ENCODE data around the gene C19orf12. TPM values are rescaled to one million over a fixed set of nuclear protein-coding genes. Genes with fewer than 3 reads are reported as not detected.

C19orf12 gene
- total and polyA plus RNA-seq, 2 donors (not counting 1 experiment from before 2014, with no cell fraction given): 25.4 to 26.8 TPM

DNA sequence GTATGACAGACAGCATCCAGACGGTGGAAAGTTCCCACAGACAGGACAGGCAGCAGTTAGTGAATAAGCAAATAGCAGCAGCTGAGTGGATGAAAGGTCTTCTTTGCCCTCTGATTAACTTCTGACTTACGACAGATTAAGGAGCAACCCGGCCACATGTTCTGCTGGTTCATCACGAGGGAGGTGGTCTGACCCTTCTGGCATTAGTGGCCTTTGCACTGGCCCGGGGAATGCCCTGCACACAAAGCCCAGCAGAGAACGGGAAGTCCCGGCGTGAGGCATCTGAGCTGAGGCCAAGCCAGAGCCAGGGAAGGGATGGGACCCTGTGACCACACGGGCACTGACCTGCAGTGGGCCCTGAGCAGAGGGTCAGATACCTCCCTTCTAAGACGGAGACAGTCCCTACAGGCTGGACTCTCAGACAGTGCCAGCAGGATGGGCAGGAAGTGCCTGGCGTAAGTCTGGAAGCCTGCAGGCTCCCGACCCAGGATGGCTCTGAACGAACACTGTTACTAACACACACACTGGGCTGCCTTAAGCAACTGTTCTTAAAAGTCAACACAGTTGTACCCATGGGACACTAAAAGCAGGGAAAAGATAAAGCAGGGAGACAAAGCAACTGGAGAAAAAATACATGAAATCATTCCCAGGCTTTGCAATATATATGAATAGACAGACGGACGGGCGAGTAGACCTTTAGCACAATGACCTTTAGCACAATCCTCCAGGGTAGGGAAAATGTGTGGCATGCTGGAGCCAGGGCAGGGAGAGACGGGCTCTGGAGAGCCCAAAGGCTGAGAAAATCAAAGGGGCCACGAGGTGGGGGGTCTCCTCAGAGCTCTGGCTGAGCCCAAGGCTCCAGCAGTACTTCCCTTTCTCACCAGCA lies 6.3 kb downstream of the C19orf12 start:
- no peak overlapping the region for H3K4me3 ChIP-seq (replicated peaks in 1 of 4; ENCODE audit: control extremely low read depth in 1 of 4, insufficient read depth in 1 of 4, low read depth in 3 of 4, low read length in 4 of 4)
- H2AFZ ChIP-seq (ENCODE audit: low read length): no peak overlapping the region
- TF ChIP-seq EZH2 (IDR thresholded peaks at IDR 0.05; ENCODE audit: low read length, missing control alignments): no peak
- TF ChIP-seq, protein P1, sequence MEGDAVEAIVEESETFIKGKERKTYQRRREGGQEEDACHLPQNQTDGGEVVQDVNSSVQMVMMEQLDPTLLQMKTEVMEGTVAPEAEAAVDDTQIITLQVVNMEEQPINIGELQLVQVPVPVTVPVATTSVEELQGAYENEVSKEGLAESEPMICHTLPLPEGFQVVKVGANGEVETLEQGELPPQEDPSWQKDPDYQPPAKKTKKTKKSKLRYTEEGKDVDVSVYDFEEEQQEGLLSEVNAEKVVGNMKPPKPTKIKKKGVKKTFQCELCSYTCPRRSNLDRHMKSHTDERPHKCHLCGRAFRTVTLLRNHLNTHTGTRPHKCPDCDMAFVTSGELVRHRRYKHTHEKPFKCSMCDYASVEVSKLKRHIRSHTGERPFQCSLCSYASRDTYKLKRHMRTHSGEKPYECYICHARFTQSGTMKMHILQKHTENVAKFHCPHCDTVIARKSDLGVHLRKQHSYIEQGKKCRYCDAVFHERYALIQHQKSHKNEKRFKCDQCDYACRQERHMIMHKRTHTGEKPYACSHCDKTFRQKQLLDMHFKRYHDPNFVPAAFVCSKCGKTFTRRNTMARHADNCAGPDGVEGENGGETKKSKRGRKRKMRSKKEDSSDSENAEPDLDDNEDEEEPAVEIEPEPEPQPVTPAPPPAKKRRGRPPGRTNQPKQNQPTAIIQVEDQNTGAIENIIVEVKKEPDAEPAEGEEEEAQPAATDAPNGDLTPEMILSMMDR (conservative IDR thresholded peaks at IDR 0.05 in 1 of 2, IDR thresholded peaks at IDR 0.05 in 1 of 2; ENCODE audit: low read depth in 1 of 2, low read length in 2 of 2): no peak
- no peaks in the 10 kb centered on the region for H3K4me1 ChIP-seq (ENCODE audit: control insufficient read depth, extremely low read depth, insufficient read depth, low read length)
- no peaks in the 10 kb centered on the region for H3K9me3 ChIP-seq (ENCODE audit: control insufficient read depth, insufficient read depth, low read depth, low read length)
- peaks cover 13% of the 10 kb centered on the region for H3K79me2 ChIP-seq (ENCODE audit: control insufficient read depth, insufficient read depth, low read length)
- H3K27me3 ChIP-seq (ENCODE audit: control insufficient read depth, insufficient read depth, low read length): no peaks in the 10 kb centered on the region
- no peak overlapping the region for H3K27ac ChIP-seq (ENCODE audit: insufficient read depth, low read length)
- H3K4me2 ChIP-seq (ENCODE audit: extremely low read depth, insufficient read depth, low read length): no peak overlapping the region
- H4K20me1 ChIP-seq (ENCODE audit: control insufficient read depth, extremely low read depth, insufficient read depth, low read length): no peaks in the 10 kb centered on the region
- H3K9ac ChIP-seq (ENCODE audit: insufficient read depth, low read length): no peak overlapping the region
- H3K36me3 ChIP-seq (ENCODE audit: control insufficient read depth, insufficient read depth, low read length): peaks cover 2% of the 10 kb centered on the region
- DNase-seq (ENCODE audit: low read depth in 2 of 2): no peak

DNA sequence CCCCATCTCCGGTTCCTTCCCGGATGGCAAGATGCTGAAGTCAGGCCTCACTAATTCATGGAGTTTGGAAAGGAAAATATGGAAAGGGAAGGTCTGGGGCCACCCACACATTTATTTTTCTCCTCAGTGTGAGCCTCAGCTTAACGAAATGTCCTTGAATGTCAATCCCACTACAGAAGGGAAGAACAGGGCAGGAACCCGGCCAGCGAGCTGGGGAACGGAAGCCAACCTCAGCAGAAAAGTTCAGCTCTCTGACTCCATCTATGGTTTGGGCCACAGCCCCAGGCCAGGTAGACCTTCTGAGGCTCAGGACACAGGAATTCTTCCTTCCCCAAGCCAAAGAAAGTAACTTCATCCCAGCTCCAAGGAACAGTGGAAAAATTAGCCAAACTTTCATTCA lies 8.4 kb downstream of the C19orf12 start:
- DNase-seq (ENCODE audit: low read depth in 2 of 2): no peak
- H3K27me3 ChIP-seq (ENCODE audit: control insufficient read depth, insufficient read depth, low read length): no peaks in the 10 kb centered on the region
- H3K36me3 ChIP-seq (ENCODE audit: control insufficient read depth, insufficient read depth, low read length): peaks cover 5% of the 10 kb centered on the region
- no peaks in the 10 kb centered on the region for H4K20me1 ChIP-seq (ENCODE audit: control insufficient read depth, extremely low read depth, insufficient read depth, low read length)
- H3K4me1 ChIP-seq (ENCODE audit: control insufficient read depth, extremely low read depth, insufficient read depth, low read length): no peaks in the 10 kb centered on the region
- H3K9ac ChIP-seq (ENCODE audit: insufficient read depth, low read length): no peak overlapping the region
- H3K79me2 ChIP-seq (ENCODE audit: control insufficient read depth, insufficient read depth, low read length): peaks cover 11% of the 10 kb centered on the region
- H3K4me3 ChIP-seq (replicated peaks in 1 of 4; ENCODE audit: control extremely low read depth in 1 of 4, insufficient read depth in 1 of 4, low read depth in 3 of 4, low read length in 4 of 4): no peak overlapping the region
- H3K4me2 ChIP-seq (ENCODE audit: extremely low read depth, insufficient read depth, low read length): no peak overlapping the region
- TF ChIP-seq EZH2 (IDR thresholded peaks at IDR 0.05; ENCODE audit: low read length, missing control alignments): no peak
- TF ChIP-seq, protein P1 (conservative IDR thresholded peaks at IDR 0.05 in 1 of 2, IDR thresholded peaks at IDR 0.05 in 1 of 2; ENCODE audit: low read depth in 1 of 2, low read length in 2 of 2): no peak
- no peaks in the 10 kb centered on the region for H3K9me3 ChIP-seq (ENCODE audit: control insufficient read depth, insufficient read depth, low read depth, low read length)
- no peak overlapping the region for H3K27ac ChIP-seq (ENCODE audit: insufficient read depth, low read length)
- no peak overlapping the region for H2AFZ ChIP-seq (ENCODE audit: low read length)

GRCh38 chr19:29705706-29706105 lies 9.4 kb downstream of the C19orf12 start:
- no peak for TF ChIP-seq EZH2 (IDR thresholded peaks at IDR 0.05; ENCODE audit: low read length, missing control alignments)
- Histone ChIP-seq H3K4me3 (replicated peaks in 1 of 4; ENCODE audit: control extremely low read depth in 1 of 4, insufficient read depth in 1 of 4, low read depth in 3 of 4, low read length in 4 of 4) (no peak overlapping the region), H3K9ac (ENCODE audit: insufficient read depth, low read length) (no peak overlapping the region), H3K27ac (ENCODE audit: insufficient read depth, low read length) (no peak overlapping the region), H3K4me2 (ENCODE audit: extremely low read depth, insufficient read depth, low read length) (no peak overlapping the region), H3K4me1 (ENCODE audit: control insufficient read depth, extremely low read depth, insufficient read depth, low read length) (no peaks in the 10 kb centered on the region), H4K20me1 (ENCODE audit: control insufficient read depth, extremely low read depth, insufficient read depth, low read length) (no peaks in the 10 kb centered on the region), H3K27me3 (ENCODE audit: control insufficient read depth, insufficient read depth, low read length) (no peaks in the 10 kb centered on the region), H3K36me3 (ENCODE audit: control insufficient read depth, insufficient read depth, low read length) (peaks cover 5% of the 10 kb centered on the region), H2AFZ (ENCODE audit: low read length) (no peak overlapping the region), H3K79me2 (ENCODE audit: control insufficient read depth, insufficient read depth, low read length) (peaks cover 8% of the 10 kb centered on the region), H3K9me3 (ENCODE audit: control insufficient read depth, insufficient read depth, low read depth, low read length) (no peaks in the 10 kb centered on the region)
- DNase-seq (ENCODE audit: low read depth in 2 of 2): no peak
